GM10266 (cell line): ENCODE data around the gene EFR3B.
A peak's percentile ranks its signal among the peaks of the same experiment; 100 is the strongest.
"Not testable (repeated sequence)": the region's sequence is repeated elsewhere in the genome, so short reads cannot be mapped to it uniquely, and the experiment has no call there.

Experiments
- DNase-seq: peaks from one replicate; pipeline ENCODE4 v3.0.0; 2012; ENCODE audit errors: extremely low spot score
- CTCF ChIP-seq: IDR thresholded peaks from 2 replicates; pipeline ENCODE4 v1.5.1; 2012; ENCODE audit warnings: mild to moderate bottlenecking, low read depth; ENCODE audit not compliant: control insufficient read depth, insufficient read depth; ENCODE audit errors: missing control alignments

EFR3B gene

GRCh38 chr2:25041928-25042320 lies at the start of gene EFR3B:
TSS of gene EFR3B (plus strand) at chr2:25042076. CDS start at chr2:25042313, 237 bp downstream.
- DNase-seq = peak; percentile 98
- no peak for TF ChIP-seq CTCF

- TF ChIP-seq CTCF = no peak
- DNase-seq = no peak
Measured at GRCh38 chr2:24993406-24994145, 48.3 kb upstream of the EFR3B start.

- DNase-seq = no peak
- TF ChIP-seq CTCF = no peak
Measured at GRCh38 chr2:24994146-24994724, 47.6 kb upstream of the EFR3B start.

- DNase-seq = not testable (repeated sequence)
Measured at GRCh38 chr2:24999097-24999496, 42.8 kb upstream of the EFR3B start.

- TF ChIP-seq CTCF = no peak
- no peak for DNase-seq
Measured at GRCh38 chr2:25000036-25000435, 41.8 kb upstream of the EFR3B start.

GRCh38 chr2:25000503-25001324 lies 41.2 kb upstream of the EFR3B start:
- no peak for DNase-seq
- TF ChIP-seq CTCF = no peak

GRCh38 chr2:25001325-25001637 lies 40.6 kb upstream of the EFR3B start:
- DNase-seq = no peak
- TF ChIP-seq CTCF = no peak
